NCI-H1105 (cell line): Measurements from ENCODE around the gene RPS6KC1.
"Not testable (repeated sequence)": the region's sequence is repeated elsewhere in the genome, so short reads cannot be mapped to it uniquely, and the experiment has no call there.

ENCODE experiments used
- DNase-seq: peaks from one replicate; lab custom pipeline; 2025; lab: John Stamatoyannopoulos, UW

RPS6KC1 gene

GRCh38 chr1:213281640-213282301 is 230.7 kb downstream of the RPS6KC1 start:
- no peak for DNase-seq

GRCh38 chr1:213284626-213285025 is 233.6 kb downstream of the RPS6KC1 start:
- no peak for DNase-seq

- no peak for DNase-seq
These were observed 235.2 kb downstream of the RPS6KC1 start for GRCh38 chr1:213286235-213286634.

DNA sequence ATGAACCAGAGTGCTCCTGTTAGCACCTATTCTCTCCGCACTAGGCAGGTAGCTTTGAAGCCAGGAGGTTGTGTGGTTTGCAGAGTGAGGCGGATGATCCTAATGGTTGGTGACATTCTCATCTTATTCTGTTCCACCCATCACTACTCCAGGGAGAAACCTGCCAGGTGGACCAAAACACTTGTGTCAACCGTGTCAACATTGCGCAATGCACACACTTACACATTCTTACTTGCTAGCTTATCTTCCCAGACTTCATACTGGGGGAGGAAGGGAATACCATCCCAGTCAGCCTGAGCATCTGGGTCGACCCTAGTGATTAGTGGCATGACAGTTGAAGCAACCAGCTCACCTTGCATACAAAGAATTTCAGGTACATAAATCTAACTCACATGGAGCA is 236.9 kb downstream of the RPS6KC1 start:
- no peak for DNase-seq

GRCh38 chr1:213291526-213291925 is 240.5 kb downstream of the RPS6KC1 start:
- DNase-seq: no peak

- no peak for DNase-seq
These were observed 241.6 kb downstream of the RPS6KC1 start for GRCh38 chr1:213292614-213293013.

DNA sequence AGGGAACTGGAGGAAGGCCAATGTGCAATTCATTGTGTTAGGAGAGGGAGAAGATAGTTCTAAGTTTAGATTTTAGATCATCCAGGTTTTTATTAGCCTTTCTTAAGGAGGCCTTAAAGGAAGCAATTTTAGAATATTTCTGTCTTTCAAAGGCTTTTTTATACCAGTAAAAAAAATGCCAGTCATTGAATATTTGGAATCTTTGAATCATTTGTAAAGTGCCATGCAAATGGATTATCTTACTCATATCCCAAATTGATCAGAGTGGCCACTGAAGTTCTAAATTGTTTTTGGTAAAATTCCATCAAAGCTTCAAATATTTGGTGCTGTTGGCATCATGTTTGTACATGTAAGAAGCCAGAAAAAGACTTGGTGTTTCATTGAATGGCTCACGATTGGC is 244.8 kb downstream of the RPS6KC1 start:
- DNase-seq: no peak

DNA sequence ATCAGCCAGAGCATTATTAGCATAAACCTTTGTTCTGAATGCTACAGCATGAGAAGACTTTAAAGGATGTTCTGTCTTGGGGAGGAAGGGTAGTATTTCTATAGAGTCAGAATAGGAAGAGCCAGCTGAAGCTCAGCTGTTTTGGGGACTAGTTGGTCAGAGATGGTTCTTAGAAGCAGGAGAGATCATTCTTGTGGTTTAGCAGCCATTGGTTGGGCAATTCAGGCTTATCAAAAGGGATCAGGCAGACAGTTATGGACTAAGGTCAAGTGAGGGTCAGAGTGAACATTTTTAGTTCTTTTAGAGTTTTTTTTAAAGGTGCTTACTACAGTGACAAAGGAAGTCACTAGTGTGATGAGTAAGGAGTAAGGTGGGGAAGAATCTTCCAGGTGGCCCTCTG is 245.5 kb downstream of the RPS6KC1 start:
- DNase-seq: no peak

GRCh38 chr1:213297021-213297420 is 246.0 kb downstream of the RPS6KC1 start:
- DNase-seq: no peak

DNA sequence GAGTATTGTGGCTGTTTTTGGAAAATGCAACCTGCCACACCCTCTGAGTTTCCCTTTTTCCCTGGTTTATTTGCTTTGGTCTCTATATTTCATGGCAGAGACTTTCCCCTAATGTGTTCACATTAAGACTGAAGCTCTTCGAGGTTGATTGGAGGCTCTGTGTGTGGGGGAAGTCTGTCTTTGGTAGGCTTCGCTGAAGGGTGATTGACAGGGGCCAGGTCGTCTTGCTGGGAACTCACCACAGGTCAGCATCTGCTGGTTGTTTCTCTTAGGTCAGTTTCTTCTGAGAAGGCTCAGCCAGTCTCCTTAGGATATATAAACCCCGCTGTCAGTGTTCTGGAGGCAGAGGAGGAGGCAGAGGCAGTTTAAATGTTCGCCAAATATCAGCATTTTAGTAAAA is 249.4 kb downstream of the RPS6KC1 start:
- DNase-seq: no peak

- DNase-seq: not testable (repeated sequence)
These were observed 250.5 kb downstream of the RPS6KC1 start for GRCh38 chr1:213301524-213301923.

- no peak for DNase-seq
These were observed 252.2 kb downstream of the RPS6KC1 start for GRCh38 chr1:213303286-213303685.

DNA sequence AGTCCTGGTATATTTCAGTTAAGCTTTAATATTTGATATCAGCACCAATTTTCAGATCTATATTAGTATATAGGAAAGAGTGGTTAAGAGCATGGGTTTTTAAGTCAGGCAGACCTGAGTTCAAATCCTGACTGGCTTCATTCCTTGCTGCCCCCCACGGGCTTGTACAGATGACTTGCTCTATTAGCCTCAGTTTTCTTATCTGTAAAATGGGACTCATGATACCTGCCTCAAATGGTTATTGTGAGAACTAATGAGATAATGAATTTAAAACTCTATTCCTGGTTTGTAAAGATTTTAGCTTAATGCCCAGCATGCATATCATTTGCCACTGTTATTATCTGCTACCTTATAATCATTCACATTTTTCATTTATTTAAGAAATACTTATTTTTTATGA is 264.5 kb downstream of the RPS6KC1 start:
- no peak for DNase-seq

GRCh38 chr1:213318458-213318857 is 267.4 kb downstream of the RPS6KC1 start:
- DNase-seq: not testable (repeated sequence)

GRCh38 chr1:213320191-213320870 is 269.3 kb downstream of the RPS6KC1 start:
- no peak for DNase-seq
